ENCODE results near the gene MYD88. TPM values are rescaled to one million over a fixed set of nuclear protein-coding genes. Genes with fewer than 3 reads are reported as not detected.

Gene MYD88
- polyA plus RNA-seq, 1 experiment, result 32.4 TPM

- H3K27ac ChIP-seq (ENCODE audit: low read depth, low read length), result no peak overlapping the region
- no peaks in the 10 kb centered on the region for H3K27me3 ChIP-seq (ENCODE audit: control insufficient read depth, insufficient read depth, low read length)
- POLR2A ChIA-PET, result no interaction called here
- H3K9me3 ChIP-seq (ENCODE audit: control insufficient read depth, insufficient read depth, low read length), result no peaks in the 10 kb centered on the region; the same call in 1 of the 2 replicates
- CTCF ChIA-PET, result no interaction called here
- TF ChIP-seq, protein P1, sequence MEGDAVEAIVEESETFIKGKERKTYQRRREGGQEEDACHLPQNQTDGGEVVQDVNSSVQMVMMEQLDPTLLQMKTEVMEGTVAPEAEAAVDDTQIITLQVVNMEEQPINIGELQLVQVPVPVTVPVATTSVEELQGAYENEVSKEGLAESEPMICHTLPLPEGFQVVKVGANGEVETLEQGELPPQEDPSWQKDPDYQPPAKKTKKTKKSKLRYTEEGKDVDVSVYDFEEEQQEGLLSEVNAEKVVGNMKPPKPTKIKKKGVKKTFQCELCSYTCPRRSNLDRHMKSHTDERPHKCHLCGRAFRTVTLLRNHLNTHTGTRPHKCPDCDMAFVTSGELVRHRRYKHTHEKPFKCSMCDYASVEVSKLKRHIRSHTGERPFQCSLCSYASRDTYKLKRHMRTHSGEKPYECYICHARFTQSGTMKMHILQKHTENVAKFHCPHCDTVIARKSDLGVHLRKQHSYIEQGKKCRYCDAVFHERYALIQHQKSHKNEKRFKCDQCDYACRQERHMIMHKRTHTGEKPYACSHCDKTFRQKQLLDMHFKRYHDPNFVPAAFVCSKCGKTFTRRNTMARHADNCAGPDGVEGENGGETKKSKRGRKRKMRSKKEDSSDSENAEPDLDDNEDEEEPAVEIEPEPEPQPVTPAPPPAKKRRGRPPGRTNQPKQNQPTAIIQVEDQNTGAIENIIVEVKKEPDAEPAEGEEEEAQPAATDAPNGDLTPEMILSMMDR (IDR thresholded peaks at IDR 0.05; ENCODE audit: low read depth, low read length), result no peak
- DNase-seq (ENCODE audit: low read depth, low spot score), result no peak
- H3K4me3 ChIP-seq (ENCODE audit: low read depth, low read length), result no peak overlapping the region
Observed at GRCh38 chr3:38147421-38147820, 9.0 kb downstream of the MYD88 start.

DNA sequence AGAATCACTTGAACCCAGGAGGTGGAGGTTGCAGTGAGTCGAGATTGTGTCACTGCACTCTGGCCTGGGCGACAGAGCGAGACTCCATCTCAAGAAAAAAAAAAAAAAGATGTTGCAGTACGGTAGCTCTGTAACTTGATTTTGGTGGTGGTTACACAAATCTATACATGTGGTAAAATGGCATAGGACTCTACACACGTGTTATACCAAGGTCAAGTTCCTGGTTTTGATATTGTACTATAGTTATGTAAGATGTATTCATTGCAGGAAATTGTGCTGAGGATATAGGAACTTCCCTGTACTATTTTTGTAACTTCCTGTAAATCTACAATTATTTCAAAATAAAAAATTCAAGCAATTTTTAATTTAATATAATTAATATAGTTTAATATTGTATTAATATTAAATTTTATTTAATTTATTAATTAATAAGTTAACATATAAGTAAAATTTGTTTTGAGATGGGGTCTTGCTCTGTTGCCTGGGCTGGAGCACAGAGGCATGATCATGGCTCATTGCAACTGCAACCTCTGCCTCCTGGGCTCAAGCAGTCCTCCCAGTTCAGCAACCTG is 9.9 kb downstream of the MYD88 start:
- Histone ChIP-seq H3K27me3 (ENCODE audit: control insufficient read depth, insufficient read depth, low read length) (no peaks in the 10 kb centered on the region), H3K9me3 (ENCODE audit: control insufficient read depth, insufficient read depth, low read length) (no peaks in the 10 kb centered on the region; the same call in 1 of the 2 replicates), H3K4me3 (ENCODE audit: low read depth, low read length) (no peak overlapping the region), H3K27ac (ENCODE audit: low read depth, low read length) (no peak overlapping the region)
- TF ChIP-seq, protein P1 (IDR thresholded peaks at IDR 0.05; ENCODE audit: low read depth, low read length), result no peak
- no peak for DNase-seq (ENCODE audit: low read depth, low spot score)
- CTCF ChIA-PET, result interaction anchor here (0.7 kb wide), 1 partner anchor 332 kb away, joined by 3 read pairs; no protein-coding TSS in a partner anchor
- POLR2A ChIA-PET, result no interaction called here

- CTCF ChIA-PET, result no interaction called here
- H3K9me3 ChIP-seq (ENCODE audit: control insufficient read depth, insufficient read depth, low read length), result no peaks in the 10 kb centered on the region; the same call in 1 of the 2 replicates
Observed at GRCh38 chr3:38149708-38150107, 11.2 kb downstream of the MYD88 start.

DNA sequence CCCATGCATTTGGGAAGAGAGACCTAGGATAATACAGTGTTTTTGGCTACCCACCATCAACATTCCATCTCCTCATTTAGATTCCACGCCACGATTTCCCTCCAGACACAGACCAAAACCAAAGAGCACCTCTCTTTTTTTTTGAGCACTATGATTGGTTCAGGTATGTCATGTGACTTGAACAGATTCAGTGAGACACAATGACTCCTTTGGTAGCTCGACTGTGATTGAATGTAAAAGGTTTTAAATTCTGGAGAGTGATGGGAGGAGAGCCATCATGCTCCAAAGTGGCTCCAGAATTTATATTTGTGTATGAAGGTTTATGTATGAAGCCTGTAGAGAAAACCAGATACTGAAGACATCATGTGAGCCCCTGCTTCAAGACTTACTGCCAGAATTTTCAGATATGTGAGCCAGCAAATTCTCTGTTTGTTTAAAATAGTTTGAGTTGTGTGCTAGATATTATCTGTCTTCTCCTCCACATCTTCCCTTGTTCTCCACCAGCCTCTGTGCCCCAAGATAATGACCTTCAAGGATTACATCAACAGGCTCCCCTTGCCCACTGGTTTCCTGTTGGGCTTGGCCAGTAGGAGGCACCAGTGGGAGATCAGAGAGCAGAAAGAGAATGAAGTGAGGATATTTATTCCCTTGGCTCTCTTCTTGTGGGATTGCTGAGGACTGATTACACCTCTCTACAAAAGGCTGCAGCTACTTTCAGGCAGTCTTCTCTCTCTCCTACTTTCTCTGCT is 12.5 kb downstream of the MYD88 start:
- Histone ChIP-seq H3K4me3 (ENCODE audit: low read depth, low read length) (no peak overlapping the region), H3K27ac (ENCODE audit: low read depth, low read length) (no peak overlapping the region), H3K27me3 (ENCODE audit: control insufficient read depth, insufficient read depth, low read length) (no peaks in the 10 kb centered on the region), H3K9me3 (ENCODE audit: control insufficient read depth, insufficient read depth, low read length) (no peaks in the 10 kb centered on the region; the same call in 1 of the 2 replicates)
- CTCF ChIA-PET, result no interaction called here
- no peak for DNase-seq (ENCODE audit: low read depth, low spot score)
- POLR2A ChIA-PET, result no interaction called here
- TF ChIP-seq, protein P1 (IDR thresholded peaks at IDR 0.05; ENCODE audit: low read depth, low read length), result peak; percentile 17; the same call in 1 of the 2 replicates

More at GRCh38 chr3:38149708-38150107, 11.2 kb downstream of the MYD88 start:
- TF ChIP-seq, protein P1 (IDR thresholded peaks at IDR 0.05; ENCODE audit: low read depth, low read length), result no peak
- no peaks in the 10 kb centered on the region for H3K27me3 ChIP-seq (ENCODE audit: control insufficient read depth, insufficient read depth, low read length)
- POLR2A ChIA-PET, result no interaction called here
- H3K4me3 ChIP-seq (ENCODE audit: low read depth, low read length), result no peak overlapping the region
- no peak overlapping the region for H3K27ac ChIP-seq (ENCODE audit: low read depth, low read length)
- DNase-seq (ENCODE audit: low read depth, low spot score), result no peak

GRCh38 chr3:38151667-38152265 is 13.3 kb downstream of the MYD88 start:
- CTCF ChIA-PET, result interaction anchor here (0.7 kb wide), 1 partner anchor 80 kb away, joined by 7 read pairs; no protein-coding TSS in a partner anchor
- no peak overlapping the region for H3K27ac ChIP-seq (ENCODE audit: low read depth, low read length)

More at GRCh38 chr3:38151667-38152265, 13.3 kb downstream of the MYD88 start:
- Histone ChIP-seq H3K9me3 (ENCODE audit: control insufficient read depth, insufficient read depth, low read length) (no peaks in the 10 kb centered on the region), H3K27me3 (ENCODE audit: control insufficient read depth, insufficient read depth, low read length) (no peaks in the 10 kb centered on the region), H3K4me3 (ENCODE audit: low read depth, low read length) (no peak overlapping the region)
- TF ChIP-seq, protein P1 (IDR thresholded peaks at IDR 0.05; ENCODE audit: low read depth, low read length), result no peak
- no peak for DNase-seq (ENCODE audit: low read depth, low spot score)
- POLR2A ChIA-PET, result no interaction called here

Measured in AG04450 (cell line).